GM18867 (cell line): Measurements from ENCODE around the gene FHL3.

Source experiments
- ATAC-seq: cut with Tn5 transposase; IDR thresholded peaks from one replicate; pipeline ENCODE4 v1.9.1; 2021; ENCODE audit warnings: mild to moderate bottlenecking, moderate library complexity; ENCODE audit not compliant: unreplicated experiment

The FHL3 gene

DNA sequence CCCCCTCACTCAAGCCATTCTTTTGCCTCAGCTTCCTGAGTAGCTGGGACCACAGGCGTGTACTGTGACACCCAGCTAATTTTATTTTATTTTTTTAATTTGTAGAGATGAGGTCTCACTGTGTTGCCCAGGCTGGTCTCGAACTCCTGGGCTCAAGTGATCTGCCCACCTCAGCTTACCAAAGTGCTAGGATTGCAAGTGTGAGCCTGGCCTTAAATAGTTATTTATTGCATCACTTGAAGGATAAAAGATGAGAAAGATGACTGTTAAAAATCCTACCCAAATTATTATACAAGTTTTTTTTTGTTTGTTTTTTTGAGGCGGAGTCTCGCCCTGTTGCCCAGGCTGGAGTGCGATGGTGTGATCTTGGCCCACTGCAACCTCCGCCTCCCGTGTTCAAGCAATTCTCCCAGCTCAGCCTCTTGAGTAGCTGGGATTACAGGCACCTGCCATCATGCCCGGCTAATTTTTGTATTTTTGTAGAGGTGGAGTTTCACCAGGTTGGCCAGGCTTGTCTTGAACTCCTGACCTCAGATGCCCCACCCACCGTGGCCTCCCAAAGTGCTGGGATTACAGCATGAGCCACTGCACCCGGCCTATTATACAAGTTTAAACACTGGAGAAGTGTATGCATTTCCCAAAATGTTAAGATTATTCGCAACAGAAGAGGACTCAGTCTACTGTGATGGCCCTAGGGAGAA lies 9.6 kb upstream of the FHL3 start:
- ATAC-seq, result no peak

DNA sequence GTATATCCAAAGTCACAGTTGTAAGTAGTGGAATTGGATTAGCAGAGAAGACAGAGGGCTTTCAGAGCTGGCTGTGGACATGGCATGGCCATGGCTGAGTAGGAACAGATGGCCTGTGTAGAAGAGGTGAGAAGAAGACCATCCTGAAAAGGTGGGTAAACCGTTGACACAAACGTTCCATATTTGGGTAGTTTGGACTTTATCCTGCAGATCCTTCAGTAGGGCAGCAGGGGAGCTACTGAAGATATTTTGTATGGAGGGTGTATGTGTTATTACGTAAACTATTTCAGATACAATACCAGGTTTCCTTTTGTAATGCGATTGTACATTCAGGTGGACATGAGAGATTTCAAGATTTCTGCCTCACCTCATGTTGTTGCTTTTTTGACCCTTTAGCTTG lies 8.9 kb upstream of the FHL3 start:
- ATAC-seq, result no peak

DNA sequence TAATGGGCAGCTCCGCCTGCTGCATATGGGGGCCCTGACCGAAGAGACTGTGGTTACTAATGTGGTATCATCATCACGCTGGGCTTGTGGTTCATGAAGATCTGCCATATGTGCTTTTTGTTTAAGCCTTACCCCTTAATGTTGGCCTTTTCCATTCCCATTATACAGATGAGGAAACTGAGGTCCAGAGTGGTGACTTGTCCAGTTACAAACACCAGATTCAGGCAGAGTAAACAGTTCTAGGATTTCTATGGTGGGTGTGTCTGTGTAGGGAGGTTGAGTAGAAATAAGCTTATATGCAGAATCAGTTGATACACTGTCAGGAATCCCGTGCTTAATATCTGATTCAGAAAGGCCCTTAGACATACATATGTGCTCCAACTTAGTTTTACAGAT lies 7.9 kb upstream of the FHL3 start:
- ATAC-seq, result no peak

DNA sequence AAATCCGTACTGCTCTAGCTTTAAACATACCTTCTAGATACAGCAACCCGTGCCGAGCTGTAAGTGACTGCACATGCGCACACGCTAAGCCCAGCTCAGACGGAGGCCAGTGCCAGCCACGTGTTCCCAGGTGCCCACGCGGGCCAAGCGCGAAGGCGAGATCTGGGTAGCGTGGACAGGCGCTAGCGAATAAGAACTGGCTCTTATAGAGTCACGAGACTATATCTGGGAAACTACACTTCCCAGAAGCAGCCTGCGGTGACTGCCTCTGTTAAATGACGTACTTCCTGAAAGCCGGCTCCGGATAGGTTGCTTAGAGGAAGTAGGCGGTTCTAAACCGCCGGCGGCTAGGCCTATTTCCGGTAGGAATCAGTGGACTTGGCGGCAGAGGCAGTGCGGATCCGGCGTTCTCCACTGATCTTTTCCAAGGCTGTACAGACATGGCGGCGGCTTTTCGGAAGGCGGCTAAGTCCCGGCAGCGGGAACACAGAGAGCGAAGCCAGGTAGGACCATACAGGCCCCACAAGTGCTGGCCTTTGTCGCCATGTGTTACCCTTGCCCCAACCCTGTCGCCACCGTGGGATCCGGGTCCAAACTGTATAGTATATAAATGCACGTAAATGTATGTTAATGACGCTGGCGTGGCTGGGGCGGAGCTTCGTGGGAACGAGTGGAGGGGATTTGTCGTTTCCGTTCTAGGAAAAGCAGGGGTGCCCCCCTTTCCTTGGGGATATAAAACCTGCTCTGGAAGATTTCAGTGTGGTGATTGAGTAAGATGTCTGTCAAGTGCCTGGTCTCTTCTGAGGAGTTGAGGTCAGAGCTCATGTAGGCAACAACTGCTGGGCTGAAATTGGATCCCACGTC lies 7.3 kb upstream of the FHL3 start, which contains the start of gene UTP11:
Gene UTP11, plus strand, starts transcription at position 372 of the 864 bp plus-strand sequence. Its CDS starts 69 bp downstream, at position 441.
- peak; percentile 94 for ATAC-seq

DNA sequence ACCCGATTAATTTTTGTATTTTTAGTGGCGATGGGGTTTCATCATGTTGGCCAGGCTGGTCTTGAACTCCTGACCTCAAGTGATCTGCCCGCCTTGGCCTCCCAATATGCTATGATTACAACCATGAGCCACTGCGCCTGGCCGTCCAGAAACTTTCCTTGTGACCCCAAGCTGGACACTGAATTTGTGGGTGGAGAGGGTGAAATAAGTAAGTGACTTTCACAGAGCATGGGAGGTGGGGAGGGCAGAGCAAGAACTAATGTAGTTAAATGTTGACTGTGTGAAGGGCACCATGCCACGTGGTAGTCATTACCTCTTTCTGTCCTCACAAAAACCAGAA lies 4.5 kb upstream of the FHL3 start:
- no peak for ATAC-seq

DNA sequence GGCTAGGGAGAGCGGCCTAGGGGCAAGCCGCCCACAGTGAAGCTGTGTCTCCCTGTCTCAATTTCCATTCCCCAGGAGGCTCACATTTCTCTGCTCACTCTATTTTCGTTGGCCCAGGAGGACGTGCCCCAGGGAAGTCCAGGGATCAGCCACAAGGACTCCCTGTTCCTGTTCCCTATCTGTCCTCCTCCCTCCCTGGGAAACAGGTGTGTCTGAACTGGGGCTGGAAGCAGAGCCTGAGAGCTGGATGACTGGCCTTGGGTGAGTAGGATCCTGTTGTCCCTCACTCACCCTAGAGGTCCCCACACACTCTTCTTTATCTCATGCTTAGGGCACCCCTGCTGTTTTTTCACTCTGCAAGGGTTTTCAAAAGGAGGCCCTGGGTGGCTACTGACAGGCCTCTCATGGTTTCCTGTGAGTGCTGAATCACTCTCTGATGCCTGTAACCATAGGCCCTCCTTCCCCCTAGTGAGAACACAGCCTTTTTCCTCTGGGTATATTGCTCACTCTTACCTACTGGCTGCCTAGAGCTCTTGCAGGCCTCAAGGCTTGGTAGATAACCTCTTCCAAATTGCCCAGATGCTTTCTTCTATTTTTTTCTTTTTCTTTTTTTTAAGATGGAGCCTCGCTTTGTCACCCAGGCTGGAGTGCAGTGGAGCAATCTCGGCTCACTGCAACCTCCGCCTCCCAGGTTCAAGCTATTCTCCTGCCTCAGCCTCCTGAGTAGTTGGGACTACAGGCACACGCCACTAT lies 4.0 kb upstream of the FHL3 start:
- ATAC-seq, result no peak

DNA sequence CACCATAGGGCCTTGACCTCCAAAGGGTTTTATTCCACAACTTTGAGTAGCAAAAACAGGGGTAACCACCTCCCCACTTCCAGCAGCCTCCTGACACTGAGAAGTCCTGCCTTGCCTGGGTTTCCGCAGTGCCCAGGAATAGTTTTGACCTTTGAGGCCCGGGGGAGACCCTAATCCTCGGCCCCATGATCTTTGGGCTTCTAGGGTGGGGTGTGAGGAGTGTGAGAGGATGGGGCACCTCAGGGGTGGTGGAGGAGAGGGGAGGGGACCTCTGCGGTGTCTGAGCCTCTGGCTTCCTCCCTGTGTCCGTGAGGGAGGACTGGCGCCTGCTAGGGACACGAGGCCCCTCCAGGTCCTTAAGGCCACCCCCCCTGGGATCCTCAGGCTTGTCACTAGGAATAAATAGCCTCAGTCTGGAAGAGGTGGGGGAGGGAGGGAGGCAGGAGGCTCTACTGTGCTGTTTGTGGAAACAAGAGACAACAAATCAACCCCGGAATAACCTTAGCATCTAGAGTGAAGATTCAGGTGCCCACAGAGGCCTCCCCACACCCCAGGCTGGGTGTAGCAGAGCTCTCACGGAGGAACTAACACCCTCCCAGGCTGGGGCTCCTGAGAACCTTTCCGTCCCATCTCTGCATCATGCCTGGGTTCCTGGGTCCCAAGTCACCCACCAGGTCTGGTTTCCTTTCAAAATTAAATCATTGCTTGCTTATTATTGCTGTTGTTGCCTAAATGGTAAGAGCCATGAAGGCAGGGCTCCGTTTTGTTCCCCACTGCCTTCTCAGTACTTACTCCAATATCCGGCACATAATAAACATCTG lies 904 bp upstream of the FHL3 start:
- ATAC-seq, result no peak

DNA sequence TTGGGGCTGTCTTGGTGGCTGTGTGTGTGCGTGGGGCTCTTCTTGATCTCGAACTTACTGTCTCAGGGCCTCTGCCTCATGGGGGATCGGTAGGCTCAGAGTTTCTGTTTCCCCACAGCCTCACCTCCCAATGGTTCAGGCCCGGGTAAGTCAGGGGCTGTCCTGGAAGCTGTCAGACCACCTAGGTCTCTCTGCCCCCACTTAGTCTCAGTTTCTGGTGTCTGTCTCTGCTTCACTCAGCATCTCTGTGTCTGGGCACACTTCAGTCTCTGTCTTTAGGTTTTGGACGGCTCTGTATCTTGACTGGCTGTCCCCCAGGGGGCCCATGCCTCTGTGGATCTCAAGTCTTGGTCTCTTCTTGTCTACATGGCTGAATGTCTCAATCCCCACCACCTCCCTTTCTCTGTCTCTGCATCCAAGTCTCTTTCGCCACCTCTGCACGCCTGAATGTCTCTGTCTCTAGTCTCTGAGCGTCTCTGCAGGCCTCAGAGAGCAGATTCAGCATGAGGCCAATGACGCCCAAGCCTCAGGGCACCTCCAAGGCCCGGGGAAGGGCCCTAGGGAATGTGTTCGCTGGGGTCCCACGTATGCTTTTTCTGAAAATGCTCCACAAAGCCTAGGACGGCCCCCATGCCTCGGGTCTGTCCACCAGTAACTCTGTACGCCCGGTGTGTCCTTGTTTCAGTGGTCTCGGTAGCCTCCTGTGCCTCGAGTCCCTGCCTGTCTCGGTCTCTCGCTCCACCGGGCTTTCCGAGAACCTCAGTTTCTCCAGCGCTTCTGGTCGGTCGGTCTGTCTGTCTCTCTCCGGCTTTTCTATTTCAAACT lies 818 bp downstream of the FHL3 start:
- no peak for ATAC-seq

DNA sequence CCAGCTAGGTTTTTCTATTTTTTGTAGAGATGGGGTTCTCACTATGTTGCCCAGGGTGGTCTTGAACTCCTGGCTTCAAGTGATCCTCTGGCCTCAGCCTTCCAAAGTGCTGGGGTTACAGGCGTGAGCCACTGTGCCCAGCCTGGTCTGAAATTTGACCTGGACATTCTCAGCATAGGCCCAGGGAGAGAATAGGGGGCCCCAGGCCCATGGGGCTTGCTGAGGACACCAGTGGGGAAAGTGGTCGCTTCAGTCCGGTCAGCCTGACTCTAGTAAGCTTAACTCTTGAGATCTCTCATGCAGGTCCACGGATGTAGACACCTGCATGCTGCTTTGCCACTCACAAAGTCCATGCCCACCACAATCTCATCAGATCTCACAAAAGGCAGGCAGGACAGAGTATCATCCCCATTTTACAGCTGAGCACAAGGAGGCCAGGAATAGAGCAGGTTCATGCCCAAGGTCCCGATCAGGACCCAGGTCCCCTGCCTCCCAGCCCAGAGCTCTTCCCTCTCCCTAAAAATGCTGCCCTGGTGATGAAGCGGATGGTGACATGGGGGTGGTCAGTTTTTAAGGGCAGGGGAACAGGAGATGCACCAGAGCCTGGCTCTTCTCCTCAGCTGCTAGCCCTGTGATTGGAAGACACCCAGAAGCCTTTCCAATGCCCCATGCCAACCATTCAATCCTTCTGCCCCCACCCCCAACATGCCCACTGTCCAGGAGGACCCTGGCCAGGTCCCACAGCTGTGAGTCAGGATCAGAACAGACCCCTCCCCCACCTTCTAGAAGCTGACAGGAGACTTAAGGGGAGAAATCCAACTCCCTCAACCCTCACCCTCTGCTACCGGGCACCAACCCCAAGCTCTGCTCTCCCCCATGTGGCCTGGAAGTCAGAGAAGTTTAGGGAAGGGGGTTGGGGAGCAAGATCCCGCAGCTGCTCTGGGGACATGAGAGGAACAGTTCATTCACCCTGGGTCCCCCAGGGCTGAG lies 1.8 kb downstream of the FHL3 start:
- ATAC-seq, result no peak

DNA sequence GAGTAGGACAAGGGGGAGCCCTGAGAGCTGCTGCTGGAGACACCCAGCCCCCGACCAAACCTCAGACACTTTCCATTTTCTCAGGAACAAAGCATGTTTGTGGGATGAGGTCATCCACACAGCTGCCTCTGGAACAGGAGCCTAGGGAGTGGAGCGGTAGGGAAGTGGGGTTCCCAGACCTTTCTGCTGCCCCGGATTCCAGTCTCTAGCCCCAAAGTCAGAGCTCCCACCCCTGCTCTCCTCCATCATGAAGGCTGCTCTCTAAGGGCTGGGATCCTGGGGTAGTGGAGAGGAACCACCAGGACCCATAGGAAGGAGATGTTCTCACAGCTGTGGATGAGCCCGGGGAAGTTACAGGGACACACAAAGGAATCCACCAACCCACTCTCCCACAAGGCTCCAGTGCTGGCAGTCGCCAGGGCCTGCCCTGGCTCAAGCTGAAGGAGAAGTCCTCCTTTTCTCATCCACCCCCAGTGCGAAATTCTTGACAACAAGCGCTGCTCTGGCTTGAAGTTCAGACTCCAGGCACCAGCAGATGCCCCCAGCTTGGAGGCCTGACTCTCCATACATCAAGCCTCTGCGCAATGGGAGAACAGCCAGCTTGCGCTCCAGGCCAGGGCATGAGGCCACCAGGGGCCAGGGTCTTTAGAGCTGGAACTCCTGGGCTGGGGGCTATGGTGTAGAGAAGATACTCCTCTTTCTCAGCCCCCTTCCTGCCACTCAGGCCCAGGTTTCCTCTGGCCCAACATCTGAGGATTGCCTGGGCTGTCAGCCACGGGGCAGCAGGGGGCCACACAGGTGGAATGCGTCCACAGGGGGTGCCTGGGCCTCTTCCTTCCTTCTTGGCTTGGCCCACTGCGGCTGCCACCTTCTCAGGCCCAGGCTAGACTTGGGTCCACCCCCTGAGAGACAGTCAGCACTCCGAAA lies 4.5 kb downstream of the FHL3 start:
- no peak for ATAC-seq

DNA sequence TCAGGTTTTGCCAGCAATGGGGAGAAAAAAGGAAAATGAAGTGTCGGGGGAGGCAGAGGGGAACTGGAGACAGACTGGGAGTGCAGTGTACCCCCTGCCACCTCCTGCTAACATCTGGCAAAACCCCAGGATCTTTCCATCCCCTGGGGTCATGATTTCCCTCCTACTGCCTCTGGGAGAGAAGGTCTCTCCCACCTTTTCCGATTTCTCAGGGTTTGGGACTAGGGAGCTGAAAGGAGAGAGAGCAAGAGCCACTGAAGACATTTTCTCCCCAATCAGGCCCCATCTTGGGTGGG lies 5.1 kb downstream of the FHL3 start:
- no peak for ATAC-seq

DNA sequence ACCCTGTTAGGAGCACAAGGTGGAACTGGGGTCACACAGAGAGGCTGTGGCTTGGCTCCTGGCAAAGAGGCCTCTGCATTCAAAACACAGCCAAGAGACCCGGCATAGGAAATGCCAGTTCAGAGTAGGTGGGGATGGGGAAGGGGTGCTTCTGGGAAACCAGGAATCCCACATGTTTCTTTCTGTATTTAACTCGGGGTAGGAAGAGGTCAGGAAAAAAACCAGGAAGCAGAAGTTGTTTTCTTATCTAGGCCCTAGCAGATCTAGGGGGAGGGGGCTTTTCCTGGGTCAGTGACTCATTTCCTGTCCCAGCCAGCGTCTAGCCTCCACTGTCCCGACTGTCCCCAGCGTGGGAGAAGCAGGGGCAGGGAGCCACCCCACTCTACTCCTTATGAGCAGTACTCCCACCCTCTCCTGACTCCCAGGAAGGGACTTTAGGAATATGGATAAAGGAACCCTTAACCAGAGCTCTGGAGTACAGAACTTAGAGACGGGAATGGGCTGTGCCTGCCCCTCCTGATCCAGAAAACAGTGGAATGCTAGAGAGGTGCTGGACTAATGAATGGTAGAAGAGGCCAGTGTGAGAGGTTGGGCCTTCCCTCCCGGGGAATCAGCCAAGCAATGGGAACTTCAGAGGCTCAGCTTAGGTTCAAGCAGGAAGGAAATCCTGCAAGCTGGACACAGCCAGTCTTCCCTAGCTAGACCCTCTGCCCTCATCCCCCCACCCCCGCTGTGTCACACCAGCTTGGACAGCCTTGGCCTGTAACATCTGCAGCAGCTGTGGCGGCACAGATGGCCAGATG lies 5.7 kb downstream of the FHL3 start:
- ATAC-seq, result no peak

DNA sequence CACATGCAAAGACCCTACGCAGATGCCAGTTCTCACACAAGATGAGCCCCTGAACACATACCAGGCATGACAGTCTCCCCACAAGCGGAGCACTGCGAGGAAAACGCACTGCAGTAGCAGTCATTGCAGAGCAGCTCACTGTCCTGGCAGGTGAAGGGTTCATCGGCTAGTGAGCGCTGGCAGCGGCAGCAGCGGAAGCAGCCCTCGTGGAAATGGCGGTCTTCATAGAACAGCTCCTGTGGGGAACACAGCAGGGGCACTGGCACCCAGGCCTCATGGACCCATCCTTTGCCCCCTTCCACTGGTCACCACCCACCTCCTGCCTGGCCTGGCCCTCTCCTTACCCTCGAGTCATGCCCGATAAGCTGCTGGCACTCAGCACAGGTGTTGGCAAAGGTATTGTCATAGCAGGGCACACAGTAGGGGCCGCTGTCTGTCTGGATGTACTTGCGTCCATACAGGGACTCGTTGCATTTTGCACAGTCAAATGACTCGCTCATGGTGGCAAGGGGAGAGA lies 6.3 kb downstream of the FHL3 start:
- ATAC-seq, result no peak

DNA sequence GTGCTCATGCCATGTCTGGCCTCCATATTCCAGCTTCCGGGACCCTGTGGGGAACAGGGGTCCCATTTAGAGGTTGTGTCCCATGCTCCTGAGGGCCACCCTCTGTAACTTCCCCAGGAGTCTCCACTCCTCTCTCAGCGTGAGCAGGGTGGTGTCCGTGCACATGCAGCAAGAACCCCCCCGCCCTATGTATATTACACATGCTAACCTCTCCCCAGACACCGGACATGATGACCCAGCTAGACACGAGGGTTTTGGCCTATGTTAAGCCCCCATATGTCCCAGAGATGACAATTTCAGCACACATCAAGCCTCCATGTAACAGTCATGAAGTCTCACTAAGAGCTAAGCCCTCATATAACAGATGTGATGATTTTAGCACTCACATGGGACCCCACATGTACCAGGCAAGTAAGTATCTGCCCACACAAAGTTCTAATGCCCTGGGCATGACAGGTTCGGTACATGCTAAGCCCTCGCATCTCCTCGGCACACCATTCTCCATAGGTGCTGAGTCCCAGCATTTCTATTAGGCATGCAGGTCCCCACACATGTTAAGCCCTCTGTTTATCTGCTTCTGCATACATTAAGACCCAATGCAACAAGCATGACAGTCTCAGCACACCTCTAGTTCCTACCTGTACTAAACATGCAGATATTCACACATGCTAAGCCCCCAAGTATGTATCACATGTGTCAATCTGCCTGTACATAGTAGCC lies 7.1 kb downstream of the FHL3 start:
- no peak for ATAC-seq

DNA sequence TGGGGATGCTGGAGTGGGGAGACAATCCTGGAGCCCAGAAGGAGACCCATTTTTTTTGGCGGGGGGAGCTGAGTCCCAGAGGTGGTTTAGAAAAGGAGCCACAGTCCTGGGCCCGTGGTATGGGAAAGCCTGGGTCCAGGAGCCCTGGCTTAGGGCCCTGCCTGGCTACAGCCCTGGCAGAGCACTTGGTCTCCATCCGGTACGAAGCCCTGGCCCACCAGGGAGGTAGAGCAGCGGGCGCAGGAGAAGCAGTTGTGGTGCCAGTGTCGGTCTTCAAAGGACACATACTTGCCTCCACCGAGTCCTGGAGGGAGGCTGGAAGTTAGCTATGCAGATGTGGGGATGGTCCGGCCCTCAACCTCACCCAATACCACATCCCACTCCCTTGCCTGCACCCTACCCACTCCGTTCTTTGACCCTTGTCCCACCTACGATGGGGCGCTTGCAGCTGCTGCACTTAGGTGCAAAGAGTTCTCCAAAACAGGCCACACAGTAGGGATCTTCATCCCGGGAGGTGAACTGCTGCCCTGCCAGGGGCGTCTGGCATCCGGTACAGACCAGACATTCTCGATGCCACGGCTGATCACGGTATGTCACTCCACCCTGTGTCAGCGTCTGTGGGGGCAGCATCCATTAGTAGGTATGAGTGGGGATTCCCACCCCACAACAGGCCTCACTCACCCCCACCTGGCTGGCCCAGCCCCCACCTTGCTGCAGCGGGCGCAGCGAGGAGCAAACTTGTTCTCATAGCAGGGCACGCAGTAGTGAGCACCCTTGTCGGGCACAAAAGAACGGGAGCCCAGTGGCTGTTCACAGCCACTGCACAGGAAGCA lies 7.8 kb downstream of the FHL3 start:
- ATAC-seq, result no peak
